T-helper 2 cell (primary cell): ENCODE data around the gene DDX17.
"Not testable (repeated sequence)": the region's sequence is repeated elsewhere in the genome, so short reads cannot be mapped to it uniquely, and the experiment has no call there.

Source experiments
- DNase-seq, 5 experiments: peaks; one replicate each; pipeline versions ENCODE4 v3.0.0 to v3.0.0-alpha.2; 2012 to 2022

The DDX17 gene

GRCh38 chr22:38491707-38492348 is 14.3 kb downstream of the DDX17 start:
- DNase-seq: no peak

GRCh38 chr22:38490915-38491314 is 15.2 kb downstream of the DDX17 start:
- no peak for DNase-seq

GRCh38 chr22:38490475-38490874 is 15.6 kb downstream of the DDX17 start:
- no peak for DNase-seq

GRCh38 chr22:38489561-38490145 is 16.5 kb downstream of the DDX17 start:
- no peak for DNase-seq

- no peak for DNase-seq
These were observed 17.0 kb downstream of the DDX17 start for GRCh38 chr22:38489142-38489541.

- no peak for DNase-seq
These were observed 18.2 kb downstream of the DDX17 start for GRCh38 chr22:38487946-38488345.

GRCh38 chr22:38485783-38486182 is 20.3 kb downstream of the DDX17 start:
- DNase-seq: no peak

GRCh38 chr22:38484244-38484643 is 21.9 kb downstream of the DDX17 start:
- no peak for DNase-seq

- DNase-seq: no peak
These were observed 23.3 kb downstream of the DDX17 start for GRCh38 chr22:38482662-38483308.

GRCh38 chr22:38481871-38482332 is 24.2 kb downstream of the DDX17 start:
- no peak for DNase-seq

GRCh38 chr22:38481162-38481870 is 24.8 kb downstream of the DDX17 start:
- no peak for DNase-seq

GRCh38 chr22:38479096-38479837 is 26.8 kb downstream of the DDX17 start:
- no peak for DNase-seq

- DNase-seq: no peak
These were observed 28.5 kb downstream of the DDX17 start for GRCh38 chr22:38477585-38477984.

- no peak for DNase-seq
These were observed 32.0 kb downstream of the DDX17 start for GRCh38 chr22:38474003-38474607.

- no peak for DNase-seq
These were observed 34.9 kb downstream of the DDX17 start for GRCh38 chr22:38471237-38471636.

GRCh38 chr22:38470179-38470578 is 35.9 kb downstream of the DDX17 start:
- DNase-seq: not testable (repeated sequence)

GRCh38 chr22:38469306-38469781 is 36.8 kb downstream of the DDX17 start:
- no peak for DNase-seq

GRCh38 chr22:38468443-38469305 is 37.4 kb downstream of the DDX17 start:
- no peak for DNase-seq

GRCh38 chr22:38467904-38468442 is 38.1 kb downstream of the DDX17 start, which contains the start of gene KDELR3:
KDELR3 (plus strand) TSS chr22:38468096; CDS start chr22:38468234, 138 bp downstream.
- DNase-seq: peak in 4 of 5 experiments; percentile 18 to 36 (median 30)

GRCh38 chr22:38467438-38467903 is 38.6 kb downstream of the DDX17 start:
- no peak for DNase-seq
